Fibroblast of villous mesenchyme (primary cell): Measurements from ENCODE around the gene IL17REL. TPM values are rescaled to one million over a fixed set of nuclear protein-coding genes. Genes with fewer than 3 reads are reported as not detected.
A peak's percentile ranks its signal among the peaks of the same experiment; 100 is the strongest.

Experiments
- DNase-seq: peaks from one replicate; pipeline ENCODE4 v3.0.0-alpha.2; 2010; ENCODE audit warnings: low read depth
- H3K4me3 ChIP-seq: 2 replicates; pipeline ENCODE4 v1.5.1; 2011; ENCODE audit warnings: low read depth, mild to moderate bottlenecking, low read length
- total RNA-seq: library from RNA; depleted of rRNA; stranded (reverse); fragments of >200 nt; gene quantifications from 2 replicates; pipeline ENCODE4 v1.2.3, GENCODE V29; 2012
- TF ChIP-seq, protein P1 (sequence below): IDR thresholded peaks from 2 replicates; pipeline ENCODE4 v1.5.1; 2012; ENCODE audit warnings: low read depth, mild to moderate bottlenecking, low read length; ENCODE audit not compliant: insufficient read depth

IL17REL gene
- total RNA-seq, 1 donor, result not detected

DNA sequence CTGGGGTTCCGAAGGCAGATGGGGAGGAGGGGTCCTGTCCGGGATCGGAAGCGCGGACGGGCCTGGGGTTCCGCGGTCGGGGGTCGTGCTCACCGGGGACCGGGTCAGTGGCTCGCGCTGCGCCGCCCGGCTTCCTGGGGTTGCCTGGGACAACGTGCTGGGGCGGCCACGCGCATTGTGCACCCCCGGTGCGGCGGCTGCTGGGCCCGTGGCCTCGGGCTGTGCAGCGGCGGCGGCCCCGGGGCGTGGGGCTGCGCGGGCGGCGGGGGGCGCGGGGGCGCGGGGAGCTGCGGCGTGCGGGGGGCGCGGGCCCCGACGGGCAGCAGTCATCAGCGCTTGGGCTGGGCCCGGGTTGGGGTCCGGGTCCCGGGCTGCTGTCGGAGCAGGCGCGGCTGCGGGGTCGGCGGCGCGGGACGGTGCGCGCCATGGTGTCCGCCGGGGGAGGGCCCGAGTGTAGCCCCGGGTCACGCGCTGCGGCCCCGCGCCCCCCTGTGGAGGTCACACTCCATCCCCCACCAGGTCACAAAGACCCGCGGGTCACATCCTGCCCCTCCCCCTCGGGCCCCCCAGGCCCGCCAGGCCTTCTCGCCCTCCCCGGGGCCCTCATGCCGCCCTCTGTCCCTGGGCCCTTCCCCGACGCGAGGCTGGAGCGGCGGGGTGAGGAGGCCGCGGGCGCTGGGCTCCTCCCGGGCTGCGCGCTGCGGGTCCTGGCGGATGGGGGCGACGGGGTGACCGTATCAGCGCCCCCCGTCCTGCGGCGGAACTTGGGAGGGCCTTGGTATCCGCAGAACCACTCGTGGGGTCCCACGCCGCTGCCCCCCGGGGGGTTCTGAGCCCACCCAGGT lies 45.7 kb upstream of the IL17REL start, which contains the start of gene TTLL8:
TSS of gene TTLL8 (minus strand) at position 238 of the 845 bp plus-strand sequence.
- DNase-seq, result no peak
- peak within 1 kb of the TSS; percentile 2 for H3K4me3 ChIP-seq
- TF ChIP-seq, protein P1, sequence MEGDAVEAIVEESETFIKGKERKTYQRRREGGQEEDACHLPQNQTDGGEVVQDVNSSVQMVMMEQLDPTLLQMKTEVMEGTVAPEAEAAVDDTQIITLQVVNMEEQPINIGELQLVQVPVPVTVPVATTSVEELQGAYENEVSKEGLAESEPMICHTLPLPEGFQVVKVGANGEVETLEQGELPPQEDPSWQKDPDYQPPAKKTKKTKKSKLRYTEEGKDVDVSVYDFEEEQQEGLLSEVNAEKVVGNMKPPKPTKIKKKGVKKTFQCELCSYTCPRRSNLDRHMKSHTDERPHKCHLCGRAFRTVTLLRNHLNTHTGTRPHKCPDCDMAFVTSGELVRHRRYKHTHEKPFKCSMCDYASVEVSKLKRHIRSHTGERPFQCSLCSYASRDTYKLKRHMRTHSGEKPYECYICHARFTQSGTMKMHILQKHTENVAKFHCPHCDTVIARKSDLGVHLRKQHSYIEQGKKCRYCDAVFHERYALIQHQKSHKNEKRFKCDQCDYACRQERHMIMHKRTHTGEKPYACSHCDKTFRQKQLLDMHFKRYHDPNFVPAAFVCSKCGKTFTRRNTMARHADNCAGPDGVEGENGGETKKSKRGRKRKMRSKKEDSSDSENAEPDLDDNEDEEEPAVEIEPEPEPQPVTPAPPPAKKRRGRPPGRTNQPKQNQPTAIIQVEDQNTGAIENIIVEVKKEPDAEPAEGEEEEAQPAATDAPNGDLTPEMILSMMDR, result no peak

DNA sequence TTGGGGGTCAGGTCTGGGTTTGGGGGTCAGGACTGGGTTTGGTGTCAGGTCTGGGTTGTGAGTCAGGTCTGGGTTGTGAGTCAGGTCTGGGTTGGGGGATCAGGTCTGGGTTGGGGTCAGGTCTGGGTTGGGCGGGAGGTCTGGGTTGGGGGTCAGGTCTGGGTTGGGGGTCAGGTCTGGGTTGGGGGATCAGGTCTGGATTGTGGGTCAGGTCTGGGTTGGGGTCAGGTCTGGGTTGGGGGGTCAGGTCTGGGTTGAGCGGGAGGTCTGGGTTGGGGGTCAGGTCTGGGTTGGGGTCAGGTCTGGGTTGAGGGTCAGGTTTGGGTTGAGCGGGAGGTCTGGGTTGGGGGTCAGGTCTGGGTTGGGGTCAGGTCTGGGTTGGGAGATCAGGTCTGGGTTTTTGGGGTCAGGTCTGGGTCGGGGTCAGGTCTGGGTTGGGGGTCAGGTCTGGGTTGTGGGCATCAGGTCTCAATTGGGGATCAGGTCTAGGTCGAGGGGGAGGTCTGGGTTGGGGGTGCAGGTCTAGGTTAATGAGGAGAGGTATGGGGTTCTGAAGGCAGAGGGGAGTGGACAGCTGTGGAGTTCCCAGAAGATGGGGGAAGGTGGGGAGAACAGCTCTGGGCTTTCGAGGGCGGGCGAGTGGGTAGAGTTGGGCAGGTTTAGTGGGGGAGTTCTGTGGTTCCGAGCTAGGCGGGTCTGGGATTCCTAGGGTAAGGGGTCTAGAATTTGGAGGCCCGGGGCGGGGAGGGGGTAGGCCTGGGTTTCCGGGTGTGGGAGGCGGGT lies 44.9 kb upstream of the IL17REL start:
- TF ChIP-seq, protein P1, result no peak
- DNase-seq, result no peak
- H3K4me3 ChIP-seq, result no peak overlapping the region

DNA sequence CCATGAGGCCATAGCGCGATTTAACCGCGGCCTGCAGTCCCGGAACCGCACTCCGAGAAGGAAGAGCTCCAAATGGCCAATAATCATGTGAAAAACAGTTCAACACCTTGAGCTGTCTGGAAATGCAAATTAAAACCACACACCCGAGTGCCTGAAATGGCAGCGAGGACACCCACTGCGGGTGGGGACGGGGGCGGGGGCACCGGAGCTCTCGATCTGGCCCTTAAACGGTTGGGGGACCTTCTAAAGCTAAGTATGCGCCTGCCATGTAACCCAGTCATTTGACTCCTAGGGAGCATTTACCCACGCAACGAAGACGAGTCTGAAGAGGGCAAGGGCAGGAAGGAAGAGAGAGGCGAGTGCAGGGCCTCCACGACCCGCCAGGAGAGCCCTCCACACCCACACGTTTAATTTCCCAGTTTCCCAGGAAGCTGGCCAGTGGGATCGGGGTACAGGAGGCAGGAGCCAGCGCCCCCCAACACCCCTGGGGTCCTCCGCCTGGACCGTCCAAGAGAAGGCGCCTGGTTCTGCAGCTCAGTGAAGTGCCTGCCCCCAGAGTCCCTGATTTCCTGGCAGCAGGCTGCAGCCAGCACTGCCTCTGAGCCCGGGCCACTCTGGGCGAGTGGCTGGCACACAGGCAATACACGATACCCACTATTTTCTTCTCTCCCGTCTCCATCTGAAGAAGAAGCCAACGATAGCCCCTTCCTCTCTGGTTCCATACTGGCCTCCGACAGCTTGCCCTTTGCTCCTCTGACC lies 43.8 kb upstream of the IL17REL start:
- H3K4me3 ChIP-seq, result no peak overlapping the region
- no peak for DNase-seq
- TF ChIP-seq, protein P1, result no peak

DNA sequence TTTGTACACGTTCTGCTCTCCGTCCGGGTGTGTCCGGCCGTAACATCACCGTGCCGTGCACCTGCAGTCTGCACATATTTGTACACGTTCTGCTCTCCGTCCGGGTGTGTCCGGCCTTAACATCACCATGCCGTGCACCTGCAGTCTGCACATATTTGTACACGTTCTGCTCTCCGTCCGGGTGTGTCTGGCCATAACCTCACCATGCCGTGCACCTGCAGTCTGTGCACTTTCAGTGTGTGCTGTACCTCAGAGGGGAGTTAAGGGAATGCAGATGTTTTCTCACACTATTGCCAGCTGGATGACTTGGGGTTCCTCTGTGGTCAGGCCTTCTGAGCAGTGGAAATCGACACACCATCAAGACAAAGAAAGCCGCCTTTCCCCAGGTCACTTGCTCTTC lies 41.3 kb upstream of the IL17REL start:
- H3K4me3 ChIP-seq, result no peak overlapping the region
- no peak for DNase-seq
- TF ChIP-seq, protein P1, result no peak

DNA sequence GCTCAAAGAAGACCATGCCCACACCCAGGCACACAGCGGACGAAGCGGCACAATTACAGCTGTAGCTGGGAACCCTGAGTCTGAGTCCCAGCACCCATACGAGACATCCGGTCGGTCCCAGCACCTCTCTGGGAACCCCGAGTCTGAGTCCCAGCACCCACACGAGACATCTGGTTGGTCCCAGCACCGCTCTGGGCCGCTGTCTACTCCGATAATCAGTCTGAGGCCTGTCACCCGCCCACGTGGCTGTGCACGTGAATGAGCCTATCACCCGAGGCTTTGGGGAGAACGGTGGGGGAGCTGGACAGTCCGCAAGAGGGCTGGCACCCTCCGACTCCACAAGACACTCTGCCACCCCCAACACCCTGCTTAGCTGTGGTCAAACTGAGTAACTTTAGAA lies 39.4 kb upstream of the IL17REL start:
- no peak overlapping the region for H3K4me3 ChIP-seq
- TF ChIP-seq, protein P1, result no peak
- no peak for DNase-seq
